K562 (cell line): ENCODE measurements around the gene TNF. TPM values are rescaled to one million over a fixed set of nuclear protein-coding genes. Genes with fewer than 3 reads are reported as not detected.

Experiments
- ATAC-seq: fragments of 200-7000 bp; cut with Tn5 transposase; 3 replicates; pipeline ENCODE4 v1.9.1; 2020; ENCODE audit warnings: moderate library complexity
- BruUV-seq: library from RNA; stranded (reverse); fragments of 400-500 nt; replicated peaks from 2 replicates; lab custom pipeline; 2021; lab: Mats Ljungman, UMichigan
- CTCF ChIA-PET: fragments of 300-600 bp; formaldehyde crosslinking; extraction: SDS; loops from one replicate; lab custom pipeline; 2021; ENCODE audit warnings: low intra/inter-chr PET ratio; lab: Yijun Ruan, JAX
- POLR2A ChIA-PET: fragments of 300-600, 350-650 bp; sonication (Branson Sonifier 250); formaldehyde crosslinking; extraction: SDS; loops from one replicate; lab custom pipeline; 2021; ENCODE audit warnings: antibody characterized with exemption, inconsistent platforms; lab: Yijun Ruan, JAX
- DNase-seq, 4 experiments: peaks; one replicate each; pipeline versions ENCODE4 v3.0.0 to v3.0.0-alpha.2; 2011 to 2018; ENCODE audit warnings: low spot score in 3 of 4, mixed read lengths in 3 of 4; ENCODE audit errors: extremely low read depth in 1 of 4
- FAIRE-seq: peaks from 2 replicates; lab custom pipeline; 2011; peaks lifted over from hg19 to GRCh38; lab: Jason Lieb, UNC
- H2AFZ ChIP-seq: 2 replicates; pipeline ENCODE4 v1.6.0; 2011; ENCODE audit warnings: low read depth, low read length, control low read depth, inconsistent platforms
- H3K27ac ChIP-seq: fragments of 200-600 bp; 3 replicates; pipeline ENCODE4 v1.8.0; 2011; ENCODE audit warnings: low read depth, mild to moderate bottlenecking, control low read depth, inconsistent platforms, low read length, moderate library complexity, mixed read lengths; ENCODE audit errors: extremely low read depth
- H3K27me3 ChIP-seq, 2 experiments: fragments of 300-600 bp in 1 of 2; 2 replicates in 1 of 2; 3 replicates in 1 of 2; pipeline versions ENCODE4 v1.6.0 to v1.8.0; 2011; ENCODE audit warnings: inconsistent platforms in 2 of 2, low read length in 2 of 2, mild to moderate bottlenecking in 1 of 2, mixed read lengths in 1 of 2, moderate library complexity in 1 of 2; ENCODE audit not compliant: control insufficient read depth in 2 of 2, insufficient read depth in 2 of 2
- H3K36me3 ChIP-seq: fragments of 300-600 bp; 3 replicates; pipeline ENCODE4 v1.8.0; 2011; ENCODE audit warnings: mild to moderate bottlenecking, low read length, inconsistent platforms; ENCODE audit not compliant: control insufficient read depth, insufficient read depth
- H3K4me1 ChIP-seq, 2 experiments: fragments of 200-600 bp in 1 of 2; replicated peaks in 1 of 2; 2 replicates in 1 of 2; 3 replicates in 1 of 2; pipeline versions ENCODE4 v1.5.1 to v1.8.0; 2011; ENCODE audit warnings: inconsistent platforms in 2 of 2, low read length in 2 of 2, mild to moderate bottlenecking in 1 of 2, mixed read lengths in 1 of 2, moderate library complexity in 1 of 2; ENCODE audit not compliant: control insufficient read depth in 2 of 2, insufficient read depth in 2 of 2
- H3K4me2 ChIP-seq: 2 replicates; pipeline ENCODE4 v1.6.1; 2011; ENCODE audit warnings: low read length, control low read depth, inconsistent platforms, mixed read lengths; ENCODE audit not compliant: insufficient read depth
- H3K4me3 ChIP-seq: fragments of 200-600 bp; sonication (generic), shearing (Covaris generic); 2 replicates; pipeline ENCODE4 v1.5.1; 2016; ENCODE audit warnings: control low read depth, inconsistent platforms
- H3K79me2 ChIP-seq: fragments of 200-600 bp; 3 replicates; pipeline ENCODE4 v1.8.0; 2011; ENCODE audit warnings: low read length, inconsistent platforms; ENCODE audit not compliant: control insufficient read depth, insufficient read depth
- H3K9ac ChIP-seq, 2 experiments: 2 replicates each; pipeline versions ENCODE4 v1.6.0 to v1.6.1; 2011; ENCODE audit warnings: low read depth in 2 of 2, low read length in 2 of 2, control low read depth in 1 of 2, inconsistent platforms in 1 of 2, mild to moderate bottlenecking in 1 of 2, mixed read lengths in 1 of 2; ENCODE audit not compliant: insufficient read depth in 1 of 2
- H3K9me1 ChIP-seq: one replicate; pipeline ENCODE4 v1.6.0; 2011; ENCODE audit warnings: inconsistent platforms, mild to moderate bottlenecking, low read length, moderate library complexity; ENCODE audit not compliant: control insufficient read depth, insufficient read depth
- H3K9me3 ChIP-seq: replicated peaks from 2 replicates; pipeline ENCODE4 v1.5.1; 2011; ENCODE audit warnings: low read depth, low read length, inconsistent platforms; ENCODE audit not compliant: control insufficient read depth, insufficient read depth
- H4K20me1 ChIP-seq: replicated peaks from 2 replicates; pipeline ENCODE4 v1.6.1; 2011; ENCODE audit warnings: low read length, inconsistent platforms, mixed read lengths; ENCODE audit not compliant: control insufficient read depth, insufficient read depth
- BCLAF1 ChIP-seq, 2 experiments: fragments of 450-650 bp in 1 of 2; IDR thresholded peaks; 2 replicates each; pipeline ENCODE4 v1.6.1; 2011 to 2017; ENCODE audit warnings: low read depth in 2 of 2, antibody characterized with exemption in 1 of 2, borderline replicate concordance in 1 of 2, low read length in 1 of 2, mild to moderate bottlenecking in 1 of 2, mixed read lengths in 1 of 2; ENCODE audit not compliant: control insufficient read depth in 1 of 2
- CREB1 ChIP-seq, 2 experiments: sonication (generic) in 1 of 2; formaldehyde crosslinking in 1 of 2; IDR thresholded peaks; 2 replicates each; pipeline versions ENCODE4 v1.6.1 to v1.8.0; 2012 to 2022; ENCODE audit warnings: inconsistent platforms in 1 of 2, mild to moderate bottlenecking in 1 of 2, missing genetic modification reagents in 1 of 2, moderate library complexity in 1 of 2
- CTBP1 ChIP-seq: fragments of 450-650 bp; IDR thresholded peaks from 2 replicates; pipeline ENCODE4 v1.6.1; 2016; ENCODE audit warnings: borderline replicate concordance
- POLR2A ChIP-seq: fragments of 450-650 bp; conservative IDR thresholded peaks from 2 replicates; pipeline ENCODE4 v1.6.1; 2016
- POLR2AphosphoS5 ChIP-seq: IDR thresholded peaks from 2 replicates; pipeline ENCODE4 v1.6.1; 2011; ENCODE audit warnings: mild to moderate bottlenecking, low read depth, low read length, moderate library complexity; ENCODE audit not compliant: control insufficient read depth, insufficient read depth
- POLR2B ChIP-seq: fragments of 450-650 bp; IDR thresholded peaks from 2 replicates; pipeline ENCODE4 v1.6.1; 2018; ENCODE audit warnings: low read depth; ENCODE audit not compliant: partially characterized antibody
- SUPT5H ChIP-seq: fragments of 450-650 bp; IDR thresholded peaks from 2 replicates; pipeline ENCODE4 v1.6.1; 2016
- WGBS: fragments of 100-300 bp; shearing (Covaris generic); methylation state at CpG from one replicate; pipeline ENCODE4 v1.1.6; 2016; ENCODE audit warnings: low coverage, mixed read lengths; ENCODE audit not compliant: insufficient coverage; ENCODE audit errors: missing lambda C conversion rate; 5-methylcytosine and 5-hydroxymethylcytosine counted together
- in situ Hi-C: fragments of 300-500 bp; cut with MboI; formaldehyde crosslinking; loops from 4 replicates; pipeline ENCODE4 v1.15.0; 2018; ENCODE audit warnings: inconsistent platforms, mixed read lengths
- intact Hi-C: fragments of 100-400 bp; cut with micrococcal nuclease; formaldehyde crosslinking; loops from 2 replicates; pipeline ENCODE4 v1.14.2; 2022
- polyA plus RNA-seq, 8 experiments: library from polyadenylated mRNA; depleted of rRNA in 4 of 8; stranded (reverse) in 5 of 8; unstranded in 3 of 8; fragments of >200 nt; fragmentation: Nextera tagmentation in 2 of 8; fragmentation: Illumina TruSeq in 1 of 8; extraction: Ambion mirVana in 2 of 8; extraction: Trizol in 1 of 8; gene quantifications; 2 replicates each; pipeline versions ENCODE4 v1.2.1 to v1.2.3, GENCODE V29; 2011 to 2014; ENCODE audit warnings: inconsistent platforms in 1 of 8, missing spikeins in 1 of 8
- total RNA-seq, 7 experiments: library from RNA; depleted of rRNA in 6 of 7; stranded (reverse); fragments of >200 nt in 6 of 7; fragmentation: Illumina TruSeq in 2 of 7; extraction: Trizol in 2 of 7; gene quantifications; 2 replicates each; pipeline versions ENCODE4 v1.2.1 to v1.2.3, GENCODE V29; 2011 to 2021; ENCODE audit warnings: low replicate concordance in 1 of 7

TNF gene
- total and polyA plus RNA-seq, 9 of the 15 experiments (the other 6 are each of a cell fraction or from before 2014, with no cell fraction given) = 0.08 to 0.40 TPM; not detected in 7

GRCh38 chr6:31535538-31536324 lies 39.6 kb upstream of the TNF start:
- no TSS peak for BruUV-seq
- Histone ChIP-seq H3K4me3 (no peak overlapping the region), H4K20me1 (peaks cover 62% of the 10 kb centered on the region), H3K79me2 (peaks cover 75% of the 10 kb centered on the region), H3K27ac (no peak overlapping the region), H3K27me3 (no peaks in the 10 kb centered on the region), H2AFZ (no peak overlapping the region), H3K4me1 (peaks cover 12 to 18% of the 10 kb centered on the region in 2 experiments), H3K9me3 (no peaks in the 10 kb centered on the region), H3K9ac (no peak overlapping the region), H3K9me1 (peaks cover 21% of the 10 kb centered on the region), H3K36me3 (peaks cover 100% of the 10 kb centered on the region), H3K4me2 (no peak overlapping the region)
- in situ Hi-C loops (loop anchor here (25.0 kb wide), 1 partner anchor 1427 kb away; the partner anchor contains the start of genes BRD2 and HLA-DMA), intact Hi-C loops (no loop called here)
- CTCF ChIA-PET = no interaction called here
- ATAC-seq = no peak
- POLR2A ChIA-PET = interaction anchor here (0.7 to 1.1 kb wide), 3 partner anchors 19 to 67 kb away, joined by 3 read pairs; no protein-coding TSS in a partner anchor
- DNase-seq = no peak
- FAIRE-seq = no peak
- TF ChIP-seq CTBP1 = no peak
- peak; percentile 48 for TF ChIP-seq POLR2B
- peak; percentile 53; the same call in 1 of the 2 replicates for TF ChIP-seq POLR2A
- no peak for TF ChIP-seq BCLAF1 (IDR thresholded peaks at IDR 0.05; ENCODE audit: borderline replicate concordance in 1 of 2, control insufficient read depth in 1 of 2, low read depth in 2 of 2, low read length in 1 of 2)
- TF ChIP-seq CREB1 (IDR thresholded peaks at IDR 0.05) = no peak
- TF ChIP-seq CREB1 (CRISPR knock-in tag; IDR thresholded peaks at IDR 0.05) = no peak
- TF ChIP-seq POLR2AphosphoS5 = peak; percentile 42; the same call in 1 of the 2 replicates
- TF ChIP-seq SUPT5H = peak; percentile 56; the same call in 1 of the 2 replicates
- 71% methylated on average over 2 of the region's 2 CpGs for WGBS
